CD4-positive, alpha-beta T cell treated with Interleukin-17A for 1 hour (primary cell): ENCODE results near the gene OLFML1.
"Not testable (repeated sequence)": the region's sequence is repeated elsewhere in the genome, so short reads cannot be mapped to it uniquely, and the experiment has no call there.

Source experiments
- DNase-seq: peaks from one replicate; pipeline ENCODE4 v3.0.0-alpha.2; 2020

The OLFML1 gene

DNA sequence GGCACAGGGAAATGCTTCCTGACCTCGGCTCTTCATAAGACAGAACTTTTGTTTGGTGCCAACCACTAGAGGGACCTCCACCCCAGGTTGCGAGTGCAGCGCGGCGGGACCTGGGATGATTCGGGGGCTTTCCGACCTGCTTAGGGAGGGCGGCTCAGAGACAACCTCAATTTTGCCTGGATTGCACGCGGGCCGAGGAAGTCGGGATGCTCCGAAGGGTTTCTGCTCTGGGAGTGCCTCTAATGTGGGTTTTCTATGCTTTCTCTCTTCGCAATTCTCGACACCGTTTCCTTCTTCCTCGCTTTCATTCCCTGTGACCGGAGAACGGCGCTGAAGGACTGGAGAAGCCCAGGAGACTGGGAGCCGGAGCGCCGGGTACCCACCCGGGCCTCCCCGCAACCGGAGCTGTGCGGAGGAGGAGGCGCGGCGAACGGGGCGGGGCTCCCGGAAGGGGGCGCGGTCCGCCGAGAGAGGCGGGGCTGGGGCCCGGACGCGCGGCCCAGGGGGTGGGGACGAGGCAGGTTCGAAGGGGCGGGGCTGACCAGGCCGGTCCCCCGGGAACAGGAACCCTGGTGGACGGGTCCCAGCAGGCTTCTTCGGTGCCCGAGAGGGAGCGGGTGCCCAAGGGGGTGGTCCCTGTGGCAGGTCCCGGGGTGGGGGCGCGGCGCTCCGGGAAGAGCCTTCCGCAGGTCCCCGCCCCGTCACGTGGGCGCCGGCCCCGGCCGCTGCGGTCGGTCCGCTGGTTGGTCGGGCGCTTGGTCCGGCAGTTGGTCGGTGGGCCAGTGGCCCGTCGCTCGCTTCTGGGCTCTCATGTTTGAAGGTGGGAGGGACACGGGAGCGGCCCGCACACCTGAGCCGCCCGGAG is 28.2 kb downstream of the OLFML1 start, which contains the start of gene PPFIBP2:
TSS of gene PPFIBP2 (plus strand) at position 766 of the 865 bp plus-strand sequence. CDS start 35,477 bp downstream, outside the sequence.
- peak; percentile 83 for DNase-seq

DNA sequence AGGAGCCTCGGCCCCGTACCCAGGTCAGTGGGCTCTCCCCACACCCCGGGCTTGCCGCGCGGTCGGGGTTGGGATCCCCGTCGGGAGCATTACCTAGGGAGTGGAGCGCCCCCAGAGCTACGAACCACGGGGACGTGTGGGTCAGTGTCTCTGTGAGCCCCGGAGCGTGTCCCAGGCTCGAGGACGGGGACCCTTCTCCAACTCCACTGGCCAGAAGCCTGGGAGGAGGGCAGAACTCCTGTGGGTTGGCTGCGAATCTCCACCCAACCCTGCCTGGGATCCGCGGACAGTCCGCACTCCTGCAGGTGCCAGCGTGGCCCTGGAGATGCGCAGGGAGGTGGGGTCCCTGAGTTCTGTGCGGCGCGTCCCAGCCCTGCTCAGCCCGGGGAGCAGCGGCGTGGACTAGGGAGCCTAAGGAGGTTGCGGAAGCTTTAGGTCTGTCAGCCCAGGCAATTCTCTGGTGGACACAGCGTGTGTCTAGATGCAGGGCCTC is 28.8 kb downstream of the OLFML1 start:
- DNase-seq: no peak

DNA sequence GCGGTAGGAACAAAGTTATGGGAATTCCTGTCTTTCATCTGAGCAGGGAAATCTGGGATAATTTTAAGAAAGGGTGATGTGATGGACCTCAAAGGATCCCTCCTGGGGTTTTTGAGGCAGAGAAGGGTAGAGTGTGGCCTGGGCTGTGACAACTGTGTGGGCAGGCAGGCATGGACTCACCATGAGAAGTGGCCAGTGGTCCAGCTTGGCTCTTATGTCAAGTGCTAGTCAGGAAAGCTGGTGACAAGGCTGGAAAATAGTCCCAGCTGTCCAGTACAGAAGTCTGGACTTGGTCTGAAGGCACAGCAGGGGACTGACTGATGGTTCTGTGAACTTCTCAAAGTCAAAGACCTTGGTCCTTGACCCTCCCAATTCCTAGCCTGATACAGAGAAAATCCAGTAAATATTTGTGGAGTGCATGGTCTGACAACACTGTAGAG is 30.2 kb downstream of the OLFML1 start:
- no peak for DNase-seq

DNA sequence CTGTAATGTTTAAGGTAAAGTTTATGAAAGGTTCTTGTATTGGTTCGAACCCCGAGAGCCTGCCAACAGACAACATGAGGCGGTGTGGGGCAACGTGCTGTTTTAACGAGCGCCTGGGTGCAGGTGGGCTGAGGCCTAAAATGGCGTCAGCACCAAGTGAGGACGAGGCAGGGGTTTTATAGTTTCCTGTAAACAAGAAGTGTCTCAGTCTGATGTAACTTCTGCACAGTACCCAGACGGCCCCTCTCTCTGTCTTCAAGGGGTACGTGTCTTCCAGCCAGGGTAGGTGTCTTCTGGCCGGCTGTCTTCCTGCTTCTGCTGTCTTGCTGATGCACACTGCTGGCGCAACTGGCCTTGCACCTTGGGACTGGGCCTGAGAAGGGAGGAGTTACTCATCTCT is 31.2 kb downstream of the OLFML1 start:
- no peak for DNase-seq

DNA sequence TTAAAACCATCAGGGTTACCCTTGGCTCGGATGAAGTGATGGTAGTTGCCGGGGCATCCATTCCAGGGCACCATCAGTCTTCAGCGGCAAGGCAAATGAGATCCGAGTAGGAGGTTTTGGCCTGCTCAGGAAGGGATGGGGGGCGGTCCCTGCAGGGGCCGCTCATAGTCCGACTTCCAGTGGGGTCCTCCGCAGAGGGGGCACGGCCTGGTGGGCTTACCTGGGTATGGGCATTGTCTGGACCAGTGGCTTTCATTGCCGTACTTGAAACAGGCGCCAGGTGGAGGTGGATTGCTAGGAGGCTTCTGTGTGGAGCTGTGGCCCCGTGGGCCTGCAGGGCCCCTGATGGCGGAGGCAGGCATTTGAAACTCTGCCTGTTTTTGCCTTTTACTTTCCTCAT is 32.4 kb downstream of the OLFML1 start:
- not testable (repeated sequence) for DNase-seq

DNA sequence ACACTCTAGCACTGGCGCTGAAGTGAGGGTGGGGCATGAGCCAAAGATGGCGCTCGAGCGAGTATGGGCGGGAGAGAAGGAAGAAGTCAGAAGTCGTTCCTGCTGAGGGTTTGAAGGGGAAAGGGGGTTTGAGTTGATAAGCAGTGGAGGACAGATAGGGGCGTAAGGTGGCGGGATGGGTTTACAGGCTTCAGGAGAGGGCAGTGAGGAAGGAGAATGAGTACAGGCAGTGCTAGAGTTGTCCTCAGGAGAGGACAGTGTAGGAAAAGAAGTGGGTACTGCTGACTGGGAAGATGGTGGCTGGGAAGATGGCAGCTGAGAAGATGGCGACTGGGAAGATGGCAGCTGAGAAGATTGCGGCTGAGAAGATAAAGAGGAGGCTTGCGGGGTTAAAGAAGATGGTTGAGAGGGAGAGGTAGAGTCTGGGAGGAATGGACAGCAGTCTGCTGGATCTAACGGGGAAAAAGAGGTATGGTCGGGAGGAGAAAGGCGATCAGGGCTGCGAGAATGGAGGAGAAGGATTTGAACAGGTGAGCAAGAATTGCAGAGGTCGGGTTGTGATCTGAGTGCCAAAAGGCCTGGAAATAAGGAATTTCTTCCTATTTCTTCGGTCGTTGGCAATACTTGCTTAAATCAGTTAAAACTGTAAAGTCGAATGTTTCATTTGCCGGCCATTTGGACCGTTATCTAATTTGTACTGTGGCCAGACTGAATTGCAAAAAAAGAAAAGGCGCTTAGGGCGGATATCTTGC is 33.7 kb downstream of the OLFML1 start:
- DNase-seq: no peak

DNA sequence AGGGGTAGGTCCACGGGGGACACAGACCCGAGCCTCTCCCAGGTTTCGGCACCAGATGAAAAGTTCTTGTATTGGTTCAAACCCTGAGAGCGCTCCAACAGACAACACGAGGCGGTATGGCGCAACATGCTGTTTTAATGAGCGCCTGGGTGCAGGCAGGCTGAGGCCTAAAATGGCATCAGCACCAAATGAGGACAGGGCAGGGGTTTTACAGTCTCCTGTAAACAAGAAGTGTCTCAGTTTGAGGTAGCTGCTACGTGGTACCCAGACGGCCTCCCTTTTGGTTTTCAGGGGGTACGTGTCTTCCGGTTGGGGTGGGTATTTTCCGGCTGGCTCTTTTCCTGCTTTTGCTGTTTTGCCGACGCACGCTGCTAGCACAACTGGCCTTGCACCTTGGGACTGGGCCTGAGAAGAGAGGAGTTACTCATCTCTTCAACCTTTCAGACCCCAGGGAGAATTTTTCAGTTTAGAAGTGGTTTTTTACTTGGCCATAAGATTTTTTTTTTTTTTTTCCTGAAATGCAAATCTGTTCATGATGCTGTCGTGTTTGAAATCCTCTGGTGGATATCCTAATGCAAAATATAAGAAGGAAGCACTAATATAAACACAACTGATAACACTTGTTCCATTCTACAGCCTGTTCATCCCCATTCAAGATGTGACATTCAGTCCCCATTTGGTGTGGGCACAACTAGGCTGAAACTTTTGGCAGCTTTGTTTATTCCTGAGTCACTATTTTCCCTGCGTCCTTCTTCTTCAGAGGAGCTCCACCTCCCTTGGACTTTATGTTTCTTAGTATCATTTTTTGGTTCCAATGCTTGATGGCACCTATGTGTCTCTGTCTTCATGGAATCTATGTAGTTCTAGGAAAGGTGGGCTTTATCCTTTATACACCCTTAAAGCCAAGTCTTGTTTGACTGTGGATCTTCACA is 35.0 kb downstream of the OLFML1 start:
- no peak for DNase-seq

DNA sequence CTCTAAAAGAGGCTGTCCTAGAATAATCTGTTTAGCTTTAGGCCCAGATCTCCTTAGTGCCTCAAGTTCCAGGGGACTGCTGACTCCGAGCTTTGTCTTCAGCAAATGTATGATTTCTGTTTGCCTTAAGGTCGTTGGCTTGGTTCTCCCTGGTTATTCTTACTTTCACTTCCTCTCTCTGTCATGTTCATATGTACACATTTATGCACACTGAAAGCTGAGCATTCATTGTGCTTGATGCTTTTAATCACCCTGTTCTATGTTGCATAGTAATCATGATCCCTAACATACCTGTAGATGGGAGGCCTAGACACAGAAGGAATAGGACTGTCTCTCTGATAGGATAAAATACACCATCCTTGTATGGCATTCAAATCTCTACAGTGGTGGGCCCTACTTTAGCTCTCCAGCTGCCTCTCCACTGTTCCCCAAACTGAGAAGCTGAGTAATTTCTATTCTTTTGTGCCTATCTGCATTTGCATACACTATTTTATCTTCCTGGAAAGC is 35.7 kb downstream of the OLFML1 start:
- no peak for DNase-seq

DNA sequence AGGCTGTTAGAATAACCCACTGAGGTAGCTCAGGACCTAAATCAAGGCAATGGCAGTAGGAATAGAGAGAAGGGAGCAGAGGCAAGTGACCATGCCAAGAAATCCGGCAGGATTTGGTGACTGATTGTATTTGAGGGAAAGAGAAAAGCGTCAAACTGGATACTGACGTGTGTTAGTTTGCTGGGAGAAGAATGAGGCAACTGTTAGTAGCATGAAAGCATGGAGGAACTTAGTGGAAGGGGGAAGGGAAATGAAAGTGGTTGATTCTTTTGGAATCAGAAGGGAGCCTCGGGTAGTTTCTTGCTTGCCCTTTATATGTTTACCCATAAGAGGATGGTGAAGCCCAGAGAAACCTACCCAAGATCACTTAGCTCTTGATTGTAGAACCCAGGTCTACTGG is 36.8 kb downstream of the OLFML1 start:
- DNase-seq: no peak

DNA sequence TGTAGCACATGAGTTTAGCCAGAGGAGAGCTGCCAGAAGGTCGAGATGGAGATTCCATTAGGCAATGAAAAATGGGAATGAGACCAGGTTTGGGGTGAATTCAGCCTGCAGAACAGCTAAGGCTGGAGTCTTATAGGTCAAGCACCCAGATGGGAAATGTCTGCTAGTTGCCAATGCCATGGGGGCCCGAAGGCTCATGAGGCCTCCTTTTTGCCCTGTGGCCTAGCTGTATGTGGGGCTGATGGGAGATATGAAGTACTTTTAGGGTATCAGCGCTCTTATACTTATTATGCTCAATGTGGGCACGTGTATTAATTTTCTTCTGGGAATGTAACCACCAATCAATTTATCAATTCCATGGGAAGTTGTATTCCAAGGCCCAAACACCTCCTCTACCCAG is 37.2 kb downstream of the OLFML1 start:
- no peak for DNase-seq

DNA sequence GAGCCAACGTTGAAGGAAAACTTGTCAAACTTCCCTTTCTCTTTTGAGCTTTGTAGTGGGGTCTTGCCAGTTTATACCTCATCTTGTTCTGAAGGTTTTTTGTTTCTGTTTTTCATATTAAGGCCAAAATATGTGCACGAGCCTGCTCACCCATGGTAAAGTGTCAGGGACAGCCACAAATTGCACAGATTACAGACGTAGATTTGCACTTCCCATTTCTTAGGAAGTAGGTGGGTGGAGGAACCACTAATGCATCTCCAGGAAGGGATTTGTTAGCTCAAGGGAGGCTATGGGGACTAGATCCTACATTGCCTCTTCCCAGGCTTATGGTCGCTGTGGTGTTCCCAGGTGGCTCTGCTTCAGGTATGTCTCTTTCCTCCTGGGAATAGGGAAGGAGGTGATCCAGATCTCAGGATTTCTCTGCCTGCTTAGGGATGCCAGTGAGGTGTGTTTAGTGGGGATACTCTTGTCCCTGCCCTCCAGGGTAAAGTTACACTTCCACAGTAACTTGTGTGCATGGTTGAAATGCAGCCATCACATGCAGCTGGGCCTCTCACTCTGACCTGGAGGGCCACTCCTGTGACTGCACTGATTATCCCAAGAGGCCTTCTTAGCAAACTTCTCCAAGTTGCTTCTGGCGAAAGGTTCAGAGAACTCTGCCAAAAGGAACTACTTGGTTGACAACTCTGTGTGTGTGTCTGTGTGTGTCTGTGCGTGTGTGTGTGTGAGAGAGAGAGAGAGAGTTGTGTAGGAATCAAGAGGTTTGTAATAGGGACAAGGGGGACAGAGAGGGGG is 38.3 kb downstream of the OLFML1 start:
- no peak for DNase-seq

DNA sequence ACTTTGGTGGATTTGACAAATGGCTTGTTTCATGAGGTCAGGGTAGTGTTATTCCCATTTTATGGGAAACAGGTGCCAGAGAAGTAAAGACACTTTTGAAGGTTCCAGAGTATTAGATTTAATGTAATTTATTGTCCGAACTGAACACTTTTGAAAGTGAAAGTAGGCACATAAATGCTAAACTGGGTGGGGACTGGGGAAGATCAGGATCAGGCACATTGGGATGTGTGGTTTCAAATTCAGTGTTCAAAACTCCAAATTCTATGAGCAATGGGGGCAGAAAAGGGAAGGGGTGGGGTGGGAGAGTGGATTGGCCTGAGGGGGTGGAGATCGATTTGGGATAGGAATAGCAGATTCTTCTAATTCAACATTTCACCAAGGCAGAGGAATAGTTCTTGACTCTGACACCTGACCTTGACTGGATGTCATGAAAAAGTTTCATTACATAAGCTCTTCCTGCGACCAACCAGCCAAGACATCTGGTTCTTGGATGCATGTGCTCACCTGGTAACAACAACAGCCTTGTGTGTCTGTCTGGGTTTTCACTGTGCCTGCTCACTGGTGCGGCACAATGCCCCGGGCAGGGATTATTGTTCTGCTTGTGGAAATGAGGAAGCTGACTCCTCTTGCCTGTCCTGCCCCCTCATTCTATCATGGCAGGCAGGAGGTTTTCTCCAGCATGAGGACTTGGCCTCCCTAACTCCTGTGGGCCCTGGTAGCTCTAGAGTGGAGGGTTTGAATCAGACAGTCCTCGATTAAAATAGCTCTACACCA is 39.3 kb downstream of the OLFML1 start:
- no peak for DNase-seq

DNA sequence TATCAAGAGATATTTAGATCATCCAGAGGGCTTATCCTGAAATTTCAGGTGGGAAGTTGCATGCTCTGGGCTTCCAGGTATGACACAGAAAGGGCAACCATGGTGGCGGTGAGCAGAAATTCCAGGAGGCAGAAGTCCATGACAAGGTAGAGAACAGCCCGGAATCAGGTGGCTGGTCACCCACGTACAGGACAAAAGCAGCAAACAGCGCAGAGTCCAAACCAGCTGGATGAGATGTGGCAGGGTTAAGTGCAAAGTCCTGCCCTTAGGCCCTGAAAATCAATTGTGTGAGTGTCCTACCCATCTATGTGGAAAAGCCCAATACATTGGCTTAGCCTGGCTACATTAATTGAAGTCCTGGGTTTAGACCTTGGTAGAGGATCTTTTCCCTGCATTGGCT is 40.1 kb downstream of the OLFML1 start:
- no peak for DNase-seq

DNA sequence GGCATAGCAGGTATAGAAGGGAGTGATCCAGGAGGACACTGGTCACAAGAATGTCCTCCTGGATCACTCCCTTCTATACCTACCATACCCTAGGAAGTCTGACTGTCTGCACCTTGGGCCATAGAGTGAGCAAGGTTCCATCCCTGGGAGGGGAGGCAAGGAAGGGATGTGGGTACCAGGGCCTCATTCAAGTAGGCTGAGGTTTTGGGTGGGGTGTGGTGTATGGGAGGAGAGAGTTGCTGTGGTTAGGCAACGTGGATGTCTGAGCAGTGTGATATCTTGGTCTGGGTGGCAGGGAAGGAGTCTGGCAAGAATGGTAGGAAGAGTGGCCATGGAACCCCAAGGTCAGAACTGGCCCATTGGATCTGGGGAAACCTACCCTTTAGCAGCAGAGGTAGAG is 41.7 kb downstream of the OLFML1 start:
- peak; percentile 55 for DNase-seq

DNA sequence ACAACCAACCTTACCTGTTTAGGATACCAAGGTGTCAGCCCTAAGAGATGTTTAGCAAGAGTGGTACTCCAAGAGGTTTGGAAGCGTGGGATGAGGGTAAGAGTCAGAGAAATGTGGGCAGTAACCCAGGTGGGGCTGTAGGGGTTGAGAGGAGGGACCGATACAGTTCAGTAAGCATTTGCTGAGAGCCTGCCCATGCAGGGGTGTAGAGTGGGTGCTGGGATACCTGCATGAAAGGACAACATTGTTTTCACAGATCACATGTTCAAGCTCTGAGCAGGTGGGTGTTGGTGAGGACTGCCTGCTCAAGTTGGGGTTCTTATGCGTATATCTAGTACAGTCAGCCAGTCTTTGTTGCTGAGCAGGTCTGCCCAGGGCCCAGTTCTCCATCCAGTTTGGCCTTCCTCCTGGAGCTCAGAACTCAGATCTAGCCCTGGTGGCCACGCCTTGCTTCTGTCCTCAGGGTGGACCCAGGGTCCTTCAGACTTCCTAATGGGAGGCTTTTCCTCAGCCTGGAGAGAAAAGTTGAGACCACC is 43.3 kb downstream of the OLFML1 start:
- no peak for DNase-seq

DNA sequence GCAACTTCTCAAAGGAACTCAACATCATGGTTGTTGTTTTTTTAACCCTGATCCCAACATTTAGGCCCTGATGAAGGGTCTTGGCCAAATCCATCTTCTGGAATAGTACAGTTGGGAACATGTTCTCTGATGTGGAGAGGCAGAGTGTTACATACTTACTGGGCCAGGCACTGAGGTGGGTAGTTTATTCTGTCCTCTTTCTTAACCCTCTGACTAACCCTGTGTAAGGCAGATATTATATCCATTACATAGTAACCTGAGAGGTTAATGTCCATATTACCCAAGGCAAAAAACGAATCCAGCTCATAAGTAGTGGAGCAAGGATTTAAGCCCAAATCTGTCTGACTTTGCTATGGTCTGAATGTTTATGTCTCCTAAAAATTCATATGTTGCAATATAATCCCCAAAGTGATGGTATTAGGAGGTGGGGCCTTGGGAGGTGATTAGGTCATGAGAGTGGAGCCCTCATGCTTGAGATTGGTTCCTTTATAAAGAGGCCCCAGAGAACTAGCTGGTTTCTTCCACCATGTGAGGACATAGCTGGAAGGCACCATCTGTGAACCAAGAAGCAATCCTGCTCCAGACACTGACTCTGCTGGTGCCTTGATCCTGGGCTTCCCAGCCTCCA is 44.8 kb downstream of the OLFML1 start:
- no peak for DNase-seq

DNA sequence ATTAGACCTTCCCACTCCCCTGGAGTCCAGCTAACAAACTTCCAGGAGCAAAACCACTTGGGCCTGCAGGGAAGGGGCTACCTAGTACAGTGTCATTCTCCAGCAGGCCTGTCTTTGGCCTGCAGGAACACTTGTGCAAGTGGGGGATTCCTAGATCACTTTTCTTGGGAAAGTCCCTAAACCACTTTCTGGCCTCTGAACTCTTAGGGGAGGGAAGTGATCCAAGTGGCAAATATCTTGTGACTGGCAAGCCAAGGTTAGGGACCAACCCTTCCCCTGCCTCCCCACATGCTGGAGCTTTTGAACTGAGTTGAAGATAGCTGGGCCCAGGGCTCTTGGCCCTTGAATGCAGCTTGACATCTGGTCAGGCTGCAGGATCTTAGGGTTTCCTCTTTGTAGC is 45.7 kb downstream of the OLFML1 start:
- DNase-seq: no peak

DNA sequence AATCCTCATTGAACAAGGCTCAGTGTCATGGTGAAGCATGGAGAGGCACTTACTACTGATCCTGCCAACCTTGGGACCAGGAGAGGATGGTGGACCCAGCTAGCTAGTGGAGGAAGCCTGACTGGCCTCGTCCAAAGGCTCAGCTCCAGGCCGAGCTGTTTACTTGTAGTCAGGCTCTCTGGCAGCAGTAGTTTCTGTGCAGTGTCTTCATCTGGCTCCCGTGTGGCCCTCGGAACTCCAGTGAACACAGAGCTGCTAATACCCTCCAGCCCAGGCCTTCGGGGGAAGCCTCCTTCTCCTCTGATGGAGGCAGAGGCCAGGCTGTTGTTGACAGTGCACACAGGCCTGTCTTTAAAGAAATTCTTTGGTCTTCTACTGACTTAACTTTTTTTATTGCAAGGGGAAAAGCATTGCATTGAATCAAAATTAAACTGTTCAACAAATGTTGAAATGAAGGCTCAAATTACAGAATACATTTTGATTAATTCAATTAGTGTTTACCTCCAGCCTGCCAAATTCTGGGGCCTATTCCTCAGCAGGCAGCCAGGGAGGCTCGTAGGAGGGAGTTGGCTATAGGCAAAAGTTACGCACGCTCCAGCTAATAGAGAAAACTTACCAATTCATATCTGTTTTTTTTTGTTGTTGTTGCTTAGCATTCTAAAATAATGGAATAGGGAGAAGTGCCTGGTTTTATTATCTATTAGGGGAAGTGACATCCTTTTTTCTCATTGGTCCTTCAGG is 47.3 kb downstream of the OLFML1 start:
- no peak for DNase-seq
